ENCODE data around the gene MFAP4.

MFAP4 gene

GRCh38 chr17:19387921-19388521 lies 1.0 kb upstream of the MFAP4 start:
- FAIRE-seq (no peak), DNase-seq (ENCODE audit: extremely low spot score, insufficient read length, low read depth) (no peak)

- FAIRE-seq (no peak), DNase-seq (ENCODE audit: extremely low spot score, insufficient read length, low read depth) (no peak)
Measured at GRCh38 chr17:19386051-19386929, 700 bp downstream of the MFAP4 start.

- DNase-seq (ENCODE audit: extremely low spot score, insufficient read length, low read depth) (no peak), FAIRE-seq (no peak)
Measured at GRCh38 chr17:19385521-19385983, 1.4 kb downstream of the MFAP4 start.

- DNase-seq (ENCODE audit: extremely low spot score, insufficient read length, low read depth) (no peak), FAIRE-seq (no peak)
Measured at GRCh38 chr17:19384723-19385391, 2.1 kb downstream of the MFAP4 start.

GRCh38 chr17:19383681-19384470 lies 3.1 kb downstream of the MFAP4 start:
- no peak for DNase-seq (ENCODE audit: extremely low spot score, insufficient read length, low read depth)
- FAIRE-seq, result no peak

- no peak for FAIRE-seq
- DNase-seq (ENCODE audit: extremely low spot score, insufficient read length, low read depth), result no peak
Measured at GRCh38 chr17:19382531-19383444, 4.2 kb downstream of the MFAP4 start.

GRCh38 chr17:19381741-19382444 lies 5.1 kb downstream of the MFAP4 start:
- DNase-seq (ENCODE audit: extremely low spot score, insufficient read length, low read depth), result no peak
- no peak for FAIRE-seq

GRCh38 chr17:19381361-19381740 lies 5.6 kb downstream of the MFAP4 start:
- no peak for DNase-seq (ENCODE audit: extremely low spot score, insufficient read length, low read depth)
- no peak for FAIRE-seq

- FAIRE-seq (no peak), DNase-seq (ENCODE audit: extremely low spot score, insufficient read length, low read depth) (no peak)
Measured at GRCh38 chr17:19380481-19381301, 6.3 kb downstream of the MFAP4 start.

- FAIRE-seq (no peak), DNase-seq (ENCODE audit: extremely low spot score, insufficient read length, low read depth) (no peak)
Measured at GRCh38 chr17:19379361-19380065, 7.5 kb downstream of the MFAP4 start.

- FAIRE-seq (no peak), DNase-seq (ENCODE audit: extremely low spot score, insufficient read length, low read depth) (no peak)
Measured at GRCh38 chr17:19378416-19379360, 8.3 kb downstream of the MFAP4 start, which contains the start of gene MAPK7. Gene MAPK7, plus strand, starts transcription at chr17:19378498. Its CDS starts 403 bp downstream, at chr17:19378901.

GRCh38 chr17:19377602-19378415 lies 9.2 kb downstream of the MFAP4 start:
- peak; percentile 100 for DNase-seq (ENCODE audit: extremely low spot score, insufficient read length, low read depth)
- FAIRE-seq, result peak; percentile 100

GRCh38 chr17:19376811-19377210 lies 10.2 kb downstream of the MFAP4 start:
- DNase-seq (ENCODE audit: extremely low spot score, insufficient read length, low read depth) (no peak), FAIRE-seq (no peak)

- FAIRE-seq, result no peak
- no peak for DNase-seq (ENCODE audit: extremely low spot score, insufficient read length, low read depth)
Measured at GRCh38 chr17:19375732-19376131, 11.3 kb downstream of the MFAP4 start.

- FAIRE-seq (no peak), DNase-seq (ENCODE audit: extremely low spot score, insufficient read length, low read depth) (no peak)
Measured at GRCh38 chr17:19374136-19374535, 12.9 kb downstream of the MFAP4 start.
